Cortex of kidney (tissue), 1 donor: ENCODE measurements around the gene RILP.

Source experiments
- DNase-seq: peaks from one replicate; lab custom pipeline; 2025; lab: John Stamatoyannopoulos, UW

The RILP gene

GRCh38 chr17:1648173-1648962 lies 1.3 kb downstream of the RILP start:
- no peak for DNase-seq

- no peak for DNase-seq
Measured at GRCh38 chr17:1647802-1648171, 1.9 kb downstream of the RILP start.

GRCh38 chr17:1646199-1646875 lies 3.3 kb downstream of the RILP start:
- no peak for DNase-seq

- DNase-seq, result no peak
Measured at GRCh38 chr17:1645207-1646171, 4.2 kb downstream of the RILP start, which contains the start of gene SCARF1. Gene SCARF1 (minus strand): TSS chr17:1645732. CDS start chr17:1645697, 35 bp downstream.

DNA sequence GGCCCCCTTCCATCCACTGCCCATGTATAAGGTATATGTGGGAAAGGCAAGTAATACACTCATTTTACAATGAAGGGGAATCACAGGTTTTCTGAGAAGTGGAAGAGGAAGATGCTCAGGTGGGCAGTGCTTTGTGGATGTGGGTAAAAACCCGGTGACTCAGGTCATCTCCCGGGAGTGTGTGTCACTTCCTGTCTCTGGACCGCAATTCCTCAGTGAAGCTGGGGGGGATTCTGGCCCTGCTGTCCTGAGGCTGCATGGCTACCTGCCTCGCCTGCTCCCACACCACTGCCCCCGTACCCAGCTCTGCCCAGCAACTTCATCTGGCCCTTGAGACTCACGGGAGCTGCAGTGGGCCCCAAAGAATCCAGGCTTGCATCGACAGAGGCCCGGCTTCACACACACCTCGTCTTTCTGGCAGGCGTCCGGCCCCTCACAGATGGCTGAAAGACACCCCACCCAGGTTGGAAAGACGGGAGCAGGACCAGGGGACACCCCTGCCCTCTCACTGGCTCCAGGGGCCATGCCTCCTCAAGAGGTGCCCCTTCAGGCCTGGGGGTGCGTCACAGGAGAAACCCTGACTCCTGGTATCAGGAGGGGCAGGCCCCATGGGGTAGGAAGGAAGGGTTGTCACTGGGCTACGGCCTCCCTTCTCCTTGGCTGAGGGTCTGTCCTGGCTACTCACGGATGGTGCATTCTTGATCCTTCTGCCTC lies 5.0 kb downstream of the RILP start:
- no peak for DNase-seq

DNA sequence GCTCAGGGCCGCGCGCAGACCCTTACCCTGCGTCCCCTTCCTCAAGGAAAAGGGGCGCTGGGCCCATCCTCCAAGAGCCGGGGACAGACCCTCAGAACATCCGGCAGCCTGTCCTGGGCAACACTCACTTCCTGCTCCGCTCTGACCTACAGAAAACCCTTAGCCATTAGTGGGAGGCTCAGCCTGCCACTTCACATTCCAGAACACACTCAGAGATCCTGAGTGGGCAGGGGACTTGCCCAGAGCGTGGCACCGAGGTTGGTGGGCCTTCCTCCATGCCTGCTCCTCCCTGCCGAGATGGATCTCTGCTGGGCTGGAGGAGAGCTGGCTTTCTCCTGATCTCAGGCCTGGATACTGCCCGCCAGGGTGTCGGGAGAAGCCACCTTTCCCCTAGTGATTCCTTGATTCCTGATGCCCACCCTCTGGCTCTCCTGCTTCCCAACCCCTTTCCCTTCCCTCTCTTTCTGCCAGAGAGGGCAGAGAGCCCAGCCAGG lies 5.6 kb downstream of the RILP start:
- no peak for DNase-seq

DNA sequence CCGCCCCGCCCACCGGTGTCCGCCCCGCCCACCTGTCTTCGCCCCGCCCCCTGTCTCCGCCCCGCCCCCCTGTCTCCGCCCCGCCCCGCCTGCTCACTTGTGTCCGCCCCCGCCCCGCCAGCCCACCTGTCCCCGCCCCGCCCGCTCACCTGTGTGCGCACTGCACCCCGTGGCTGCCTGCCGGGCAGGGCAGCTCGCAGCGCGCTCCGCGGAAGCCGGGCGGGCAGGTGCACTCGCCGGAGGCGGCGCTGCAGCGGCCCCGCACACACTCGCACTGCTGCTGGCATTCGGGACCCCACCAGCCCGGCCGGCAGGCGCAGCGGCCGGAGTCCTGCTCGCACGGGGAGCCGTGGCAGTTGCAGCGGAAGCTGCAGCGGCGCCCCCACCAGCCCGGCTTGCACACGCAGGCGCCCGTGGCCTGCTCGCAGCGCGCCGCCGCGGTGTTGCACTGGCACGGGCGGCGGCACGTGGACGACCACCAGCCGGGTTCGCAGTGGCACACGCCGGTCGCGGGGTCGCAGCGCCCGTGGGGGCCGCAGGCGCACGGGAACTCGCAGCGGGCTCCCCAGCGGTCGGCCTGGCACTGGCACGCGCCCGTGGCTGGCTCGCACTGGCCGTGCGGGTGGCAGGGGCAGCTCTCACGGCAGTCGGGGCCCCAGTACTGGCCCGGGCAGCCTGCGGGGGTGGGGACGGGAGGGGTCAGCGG lies 6.2 kb downstream of the RILP start:
- DNase-seq, result no peak

DNA sequence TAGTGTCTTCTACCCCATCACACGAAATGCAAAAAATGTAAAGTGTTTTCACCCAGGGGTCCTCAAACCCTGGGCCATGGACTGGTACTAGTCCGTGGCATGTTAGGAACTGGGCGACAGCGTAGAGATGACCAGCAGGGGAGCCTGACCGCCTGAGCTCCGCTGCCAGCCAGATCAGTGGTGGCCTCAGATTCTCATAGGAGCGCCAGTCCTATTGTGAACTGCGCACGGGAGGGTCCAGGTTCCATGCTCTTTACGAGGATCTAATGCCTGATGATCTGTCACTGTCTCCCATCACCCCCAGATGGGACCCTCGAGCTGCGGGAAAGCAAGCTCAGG lies 8.6 kb downstream of the RILP start:
- DNase-seq, result no peak

- no peak for DNase-seq
Measured at GRCh38 chr17:1640329-1641064, 9.2 kb downstream of the RILP start.

DNA sequence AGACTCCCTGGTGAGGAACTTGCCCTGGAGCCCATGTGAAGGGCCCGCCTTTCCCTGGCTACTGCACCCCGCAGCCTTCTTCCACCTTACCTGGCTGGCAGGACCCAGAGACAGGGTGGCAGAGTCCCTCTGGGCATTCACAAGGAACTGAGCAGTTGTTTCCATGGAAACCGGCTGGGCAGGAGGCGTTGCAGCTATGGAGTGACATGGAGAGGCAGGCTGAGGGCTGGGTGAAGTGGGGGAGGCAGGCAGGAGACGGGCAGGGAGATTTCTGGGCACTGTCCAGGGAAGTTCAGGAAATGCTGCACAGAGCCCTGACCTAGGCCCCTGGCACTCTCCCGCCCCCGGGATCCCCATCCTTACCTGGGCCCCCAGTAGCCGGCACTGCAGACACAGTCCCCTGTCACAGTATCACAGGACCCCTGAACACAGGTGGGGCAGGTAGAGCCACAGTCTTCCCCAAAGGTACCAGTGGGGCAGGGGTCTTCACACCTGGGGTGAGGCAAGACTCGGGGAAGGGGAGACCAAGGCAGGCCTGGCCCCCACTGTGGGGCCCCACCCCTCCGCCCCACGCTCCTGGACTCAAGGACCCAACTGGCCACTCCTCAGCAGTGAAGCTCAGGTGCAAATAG lies 10.0 kb downstream of the RILP start:
- DNase-seq, result no peak

GRCh38 chr17:1638624-1639300 lies 10.9 kb downstream of the RILP start:
- no peak for DNase-seq

- no peak for DNase-seq
Measured at GRCh38 chr17:1638171-1638590, 11.5 kb downstream of the RILP start.

GRCh38 chr17:1636732-1637285 lies 12.9 kb downstream of the RILP start:
- no peak for DNase-seq

GRCh38 chr17:1635675-1636465 lies 13.8 kb downstream of the RILP start:
- no peak for DNase-seq

DNA sequence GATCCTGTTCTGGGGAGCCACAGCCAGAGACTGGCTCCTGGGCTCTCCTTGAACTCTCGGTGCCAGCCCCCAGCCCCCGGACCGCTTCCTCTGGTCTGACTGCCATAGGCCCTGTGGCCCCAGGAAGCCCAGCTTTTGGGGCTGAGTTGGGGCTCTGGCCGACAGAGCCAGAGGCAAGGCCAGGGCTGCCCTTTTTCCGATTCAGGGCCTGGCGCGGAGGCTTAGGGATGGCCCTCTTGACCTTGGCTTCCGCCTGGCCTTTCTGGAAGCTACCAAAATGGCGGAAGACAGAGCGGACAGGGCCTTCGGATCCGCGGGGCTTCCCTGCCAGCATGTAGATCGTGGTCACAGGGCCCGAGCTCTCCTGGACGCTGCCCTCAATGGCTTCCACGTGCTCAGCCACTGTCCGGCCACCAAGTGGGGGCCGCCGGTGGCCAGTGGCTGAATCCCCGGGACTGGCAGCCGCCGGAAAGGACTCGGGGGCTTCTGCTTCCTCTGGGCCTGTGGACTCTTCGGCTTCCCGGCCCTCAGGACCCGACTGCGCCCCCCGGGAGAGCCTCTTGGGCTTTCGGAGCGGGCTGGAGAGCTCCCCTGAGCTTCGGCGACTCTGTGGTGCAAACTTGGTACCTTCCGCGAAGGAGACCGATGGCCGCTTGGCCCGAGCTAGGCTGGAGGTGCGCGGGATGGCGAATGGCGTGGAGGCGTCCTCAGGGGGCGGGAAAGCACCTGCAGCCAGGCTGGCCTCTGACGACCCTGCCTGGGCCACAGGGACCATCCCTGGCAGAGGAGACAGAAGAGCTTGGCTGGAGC lies 14.6 kb downstream of the RILP start:
- no peak for DNase-seq

GRCh38 chr17:1630662-1631061 lies 19.0 kb downstream of the RILP start:
- DNase-seq, result no peak
